Measurements from ENCODE around the gene HMCN1.

The HMCN1 gene

DNA sequence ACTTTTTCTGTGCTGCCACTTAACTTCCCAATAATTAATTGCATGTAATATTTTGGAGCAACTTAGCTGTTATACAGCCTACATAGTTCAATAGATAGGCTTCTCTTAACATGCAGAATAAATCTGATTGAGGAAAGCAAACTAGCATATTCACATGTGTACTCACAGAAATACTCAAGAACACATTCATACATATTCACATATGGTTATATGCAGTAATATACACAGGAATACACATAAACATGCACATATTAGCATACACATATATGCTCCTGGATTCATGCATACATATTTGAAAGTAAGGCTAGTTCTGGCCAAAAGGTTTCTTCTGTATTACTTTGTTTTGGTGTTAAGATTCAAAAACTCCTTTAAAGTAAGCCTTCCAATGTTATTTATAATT lies 73.1 kb downstream of the HMCN1 start (continued):
- TF ChIP-seq PATZ1 (CRISPR knock-in tag; IDR thresholded peaks at IDR 0.05; ENCODE audit: borderline replicate concordance) (no peak), ZNF8 (CRISPR knock-in tag; IDR thresholded peaks at IDR 0.05) (no peak)

- TF ChIP-seq ARNTL (CRISPR knock-in tag; IDR thresholded peaks at IDR 0.05; ENCODE audit: borderline replicate concordance, low read depth): no peak
- peak; percentile 77 for TF ChIP-seq TOX (CRISPR knock-in tag; IDR thresholded peaks at IDR 0.05; ENCODE audit: borderline replicate concordance)
- ATAC-seq: peak; percentile 68
These were observed 74.4 kb downstream of the HMCN1 start for GRCh38 chr1:185808631-185809030.

DNA sequence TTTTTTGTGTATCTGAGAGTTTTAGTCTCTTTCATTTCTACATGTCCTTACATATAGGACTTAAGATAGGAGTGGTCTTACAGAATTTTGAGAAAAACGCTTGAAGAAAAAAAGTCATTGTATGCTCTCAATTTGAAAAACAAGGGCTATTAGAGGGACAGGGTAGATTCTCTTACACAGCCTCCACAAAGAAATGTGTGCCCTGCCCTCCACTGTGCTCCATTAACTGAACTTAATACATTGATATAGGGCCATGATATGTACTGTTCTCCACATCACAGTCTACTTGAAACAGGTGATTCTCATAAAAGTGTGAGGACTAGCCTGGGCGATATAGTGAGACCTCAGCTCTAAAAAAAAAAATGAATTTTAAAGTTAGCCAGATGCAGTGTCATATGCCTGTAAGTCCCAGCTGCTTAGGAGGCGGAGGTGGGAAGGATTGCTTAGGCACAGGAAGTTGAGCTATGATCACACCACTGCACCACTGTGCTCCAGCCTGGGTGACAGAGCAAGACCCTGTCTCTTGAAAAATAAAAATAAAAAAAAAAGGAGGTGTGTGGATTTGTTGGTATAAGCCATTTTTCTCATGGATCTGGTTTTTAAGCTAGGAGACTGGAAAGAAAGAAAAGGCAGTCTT lies 77.0 kb downstream of the HMCN1 start:
- ATAC-seq: peak; percentile 46
- TF ChIP-seq ZFP30 (CRISPR knock-in tag; IDR thresholded peaks at IDR 0.05) (no peak), ARNTL (CRISPR knock-in tag; IDR thresholded peaks at IDR 0.05; ENCODE audit: borderline replicate concordance, low read depth) (no peak), TOX (CRISPR knock-in tag; IDR thresholded peaks at IDR 0.05; ENCODE audit: borderline replicate concordance) (no peak), RARB (CRISPR knock-in tag; IDR thresholded peaks at IDR 0.05) (no peak), ZNF8 (CRISPR knock-in tag; IDR thresholded peaks at IDR 0.05) (no peak), ZFP3 (CRISPR knock-in tag; IDR thresholded peaks at IDR 0.05) (no peak), ESRRG (CRISPR knock-in tag; IDR thresholded peaks at IDR 0.05) (no peak), BACH2 (CRISPR knock-in tag; IDR thresholded peaks at IDR 0.05; ENCODE audit: borderline replicate concordance) (no peak), CSDC2 (CRISPR knock-in tag; IDR thresholded peaks at IDR 0.05) (no peak), CSRNP3 (CRISPR knock-in tag; IDR thresholded peaks at IDR 0.05) (no peak), ZNF70 (CRISPR knock-in tag; IDR thresholded peaks at IDR 0.05) (no peak), ZC3H10 (CRISPR knock-in tag; IDR thresholded peaks at IDR 0.05) (no peak), TCF4 (CRISPR knock-in tag; IDR thresholded peaks at IDR 0.05; ENCODE audit: borderline replicate concordance) (no peak)

DNA sequence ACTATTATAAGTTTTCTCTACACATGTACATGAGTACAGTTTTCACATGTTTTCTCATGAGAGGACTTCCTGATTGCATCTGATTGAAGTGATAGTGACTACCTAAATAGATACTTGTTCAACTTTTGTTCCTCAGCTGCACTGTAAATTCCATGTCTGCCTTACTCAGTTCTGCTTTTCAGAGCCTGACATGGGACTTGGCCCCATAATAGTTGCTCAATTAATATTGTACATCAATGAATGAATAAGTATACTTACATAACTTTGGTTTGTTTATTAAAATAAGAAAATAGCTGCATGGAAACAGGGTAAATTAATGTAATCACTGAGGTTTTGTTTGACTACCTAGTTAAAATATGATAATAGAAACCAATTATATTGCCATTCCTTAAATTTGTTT lies 78.7 kb downstream of the HMCN1 start:
- ATAC-seq: no peak
- TF ChIP-seq TOX (CRISPR knock-in tag; IDR thresholded peaks at IDR 0.05; ENCODE audit: borderline replicate concordance) (no peak), TSHZ2 (CRISPR knock-in tag; IDR thresholded peaks at IDR 0.05) (no peak), OSR1 (CRISPR knock-in tag; IDR thresholded peaks at IDR 0.05) (no peak), ZNF70 (CRISPR knock-in tag; IDR thresholded peaks at IDR 0.05) (no peak), PPARA (CRISPR knock-in tag; IDR thresholded peaks at IDR 0.05; ENCODE audit: borderline replicate concordance) (no peak), ZNF8 (CRISPR knock-in tag; IDR thresholded peaks at IDR 0.05) (no peak), GLIS3 (CRISPR knock-in tag; IDR thresholded peaks at IDR 0.05) (no peak), ZNF565 (CRISPR knock-in tag; conservative IDR thresholded peaks at IDR 0.05; ENCODE audit: low read depth) (no peak), ESRRG (CRISPR knock-in tag; IDR thresholded peaks at IDR 0.05) (no peak), TCF4 (CRISPR knock-in tag; IDR thresholded peaks at IDR 0.05; ENCODE audit: borderline replicate concordance) (no peak), ISL1 (CRISPR knock-in tag; IDR thresholded peaks at IDR 0.05) (no peak), BACH2 (CRISPR knock-in tag; IDR thresholded peaks at IDR 0.05; ENCODE audit: borderline replicate concordance) (no peak), CSRNP3 (CRISPR knock-in tag; IDR thresholded peaks at IDR 0.05) (no peak), SNAI2 (CRISPR knock-in tag; IDR thresholded peaks at IDR 0.05) (no peak), ZC3H10 (CRISPR knock-in tag; IDR thresholded peaks at IDR 0.05) (no peak), RARB (CRISPR knock-in tag; IDR thresholded peaks at IDR 0.05) (no peak)
